Mesothelial cell of epicardium (in vitro differentiated cells): ENCODE data around the gene SNTG2. TPM values are rescaled to one million over a fixed set of nuclear protein-coding genes. Genes with fewer than 3 reads are reported as not detected.
"Not testable (repeated sequence)": the region's sequence is repeated elsewhere in the genome, so short reads cannot be mapped to it uniquely, and the experiment has no call there.

Source experiments
- DNase-seq, 2 experiments: peaks; one replicate each; pipeline ENCODE4 v3.0.0; 2021; ENCODE audit warnings: low spot score in 2 of 2; ENCODE audit not compliant: unreplicated experiment in 2 of 2
- H3K27ac Mint-ChIP-seq: 2 replicates; pipeline ENCODE4 v1.8.0; 2021; ENCODE audit warnings: mixed read lengths
- H3K27me3 Mint-ChIP-seq: 2 replicates; pipeline ENCODE4 v1.8.0; 2021; ENCODE audit warnings: low read depth, mixed read lengths
- H3K36me3 Mint-ChIP-seq: 2 replicates; pipeline ENCODE4 v1.8.0; 2021; ENCODE audit warnings: mixed read lengths
- H3K4me1 Mint-ChIP-seq: 2 replicates; pipeline ENCODE4 v1.8.0; 2021; ENCODE audit warnings: mixed read lengths
- H3K4me3 Mint-ChIP-seq: 2 replicates; pipeline ENCODE4 v1.8.0; 2021; ENCODE audit warnings: mild to moderate bottlenecking, moderate library complexity, mixed read lengths
- H3K9me3 Mint-ChIP-seq: 2 replicates; pipeline ENCODE4 v1.8.0; 2021; ENCODE audit warnings: mixed read lengths
- CTCF ChIP-seq: fragments of 200-600 bp; sonication (generic); IDR thresholded peaks from one replicate; pipeline ENCODE4 v1.5.0; 2021; ENCODE audit warnings: antibody characterized with exemption; ENCODE audit not compliant: unreplicated experiment
- total RNA-seq: library from RNA; stranded (reverse); gene quantifications from 3 replicates; pipeline ENCODE4 v1.2.1, GENCODE V29; 2021

The SNTG2 gene
- total RNA-seq, 1 donor from 2014 or later = not detected

GRCh38 chr2:1081451-1082225 lies 131.0 kb downstream of the SNTG2 start:
- H3K4me3 Mint-ChIP-seq = no peak overlapping the region
- no peak for DNase-seq
- no peaks in the 10 kb centered on the region for H3K9me3 Mint-ChIP-seq
- H3K27me3 Mint-ChIP-seq = peaks cover 8% of the 10 kb centered on the region
- no peaks in the 10 kb centered on the region for H3K36me3 Mint-ChIP-seq
- TF ChIP-seq CTCF = no peak
- H3K4me1 Mint-ChIP-seq = peaks cover 3% of the 10 kb centered on the region
- no peak overlapping the region for H3K27ac Mint-ChIP-seq

GRCh38 chr2:1082456-1083205 lies 132.0 kb downstream of the SNTG2 start:
- Mint-ChIP-seq H3K9me3 (no peaks in the 10 kb centered on the region), H3K27me3 (peaks cover 8% of the 10 kb centered on the region), H3K36me3 (no peaks in the 10 kb centered on the region), H3K27ac (no peak overlapping the region), H3K4me1 (peaks cover 3% of the 10 kb centered on the region), H3K4me3 (no peak overlapping the region)
- TF ChIP-seq CTCF = no peak
- no peak for DNase-seq

- Mint-ChIP-seq H3K27me3 (peaks cover 8% of the 10 kb centered on the region), H3K4me1 (no peaks in the 10 kb centered on the region), H3K27ac (no peak overlapping the region), H3K4me3 (no peak overlapping the region), H3K9me3 (peaks cover 7% of the 10 kb centered on the region), H3K36me3 (no peaks in the 10 kb centered on the region)
- DNase-seq = no peak
- no peak for TF ChIP-seq CTCF
Observed at GRCh38 chr2:1088192-1088860, 137.7 kb downstream of the SNTG2 start.

- Mint-ChIP-seq H3K9me3 (peaks cover 7% of the 10 kb centered on the region), H3K4me1 (no peaks in the 10 kb centered on the region), H3K4me3 (no peak overlapping the region), H3K27ac (no peak overlapping the region), H3K36me3 (no peaks in the 10 kb centered on the region), H3K27me3 (peaks cover 8% of the 10 kb centered on the region)
- no peak for TF ChIP-seq CTCF
- DNase-seq = no peak
Observed at GRCh38 chr2:1088940-1089339, 138.3 kb downstream of the SNTG2 start.

GRCh38 chr2:1091895-1092585 lies 141.4 kb downstream of the SNTG2 start:
- Mint-ChIP-seq H3K4me3 (no peak overlapping the region), H3K27ac (no peak overlapping the region), H3K4me1 (no peaks in the 10 kb centered on the region), H3K9me3 (peaks cover 7% of the 10 kb centered on the region), H3K36me3 (no peaks in the 10 kb centered on the region), H3K27me3 (peaks cover 2% of the 10 kb centered on the region)
- TF ChIP-seq CTCF = no peak
- DNase-seq = no peak

- H3K36me3 Mint-ChIP-seq, H3K27me3 Mint-ChIP-seq, H3K4me1 Mint-ChIP-seq, H3K9me3 Mint-ChIP-seq, H3K4me3 Mint-ChIP-seq, H3K27ac Mint-ChIP-seq, DNase-seq: not testable (repeated sequence)
Observed at GRCh38 chr2:1093668-1094067, 143.0 kb downstream of the SNTG2 start.
